ENCODE measurements around the gene LRFN3.

LRFN3 gene

GRCh38 chr19:35894342-35894741, 41.8 kb upstream of the LRFN3 start:
- no peak for DNase-seq (ENCODE audit: low read depth)
- no peak overlapping the region for H3K4me3 ChIP-seq (ENCODE audit: low read depth, low read length)
- in situ Hi-C loops (cut with HindIII; ENCODE audit: low sequenced_read_pairs): no loop called here
- TF ChIP-seq CTCF (IDR thresholded peaks at IDR 0.05; ENCODE audit: low read depth, low read length, missing control alignments): no peak

- no peak overlapping the region for H3K4me3 ChIP-seq (ENCODE audit: low read depth, low read length)
- in situ Hi-C loops (cut with HindIII; ENCODE audit: low sequenced_read_pairs): no loop called here
- DNase-seq (ENCODE audit: low read depth): no peak
- no peak for TF ChIP-seq CTCF (IDR thresholded peaks at IDR 0.05; ENCODE audit: low read depth, low read length, missing control alignments)
Observed at GRCh38 chr19:35895911-35896642, 40.1 kb upstream of the LRFN3 start.

- H3K4me3 ChIP-seq (ENCODE audit: low read depth, low read length): no peak overlapping the region
- no peak for TF ChIP-seq CTCF (IDR thresholded peaks at IDR 0.05; ENCODE audit: low read depth, low read length, missing control alignments)
- no peak for DNase-seq (ENCODE audit: low read depth)
- in situ Hi-C loops (cut with HindIII; ENCODE audit: low sequenced_read_pairs): no loop called here
Observed at GRCh38 chr19:35896643-35897040, 39.5 kb upstream of the LRFN3 start.

- no peak for TF ChIP-seq CTCF (IDR thresholded peaks at IDR 0.05; ENCODE audit: low read depth, low read length, missing control alignments)
- in situ Hi-C loops (cut with HindIII; ENCODE audit: low sequenced_read_pairs): no loop called here
- peak overlapping the region; percentile 72 for H3K4me3 ChIP-seq (ENCODE audit: low read depth, low read length)
- no peak for DNase-seq (ENCODE audit: low read depth)
Observed at GRCh38 chr19:35897706-35898451, 38.3 kb upstream of the LRFN3 start.

GRCh38 chr19:35898499-35898809, 37.7 kb upstream of the LRFN3 start:
- peak overlapping the region; percentile 72 for H3K4me3 ChIP-seq (ENCODE audit: low read depth, low read length)
- no peak for DNase-seq (ENCODE audit: low read depth)
- in situ Hi-C loops (cut with HindIII; ENCODE audit: low sequenced_read_pairs): no loop called here
- no peak for TF ChIP-seq CTCF (IDR thresholded peaks at IDR 0.05; ENCODE audit: low read depth, low read length, missing control alignments)

GRCh38 chr19:35899547-35900214, 36.5 kb upstream of the LRFN3 start:
- in situ Hi-C loops (cut with HindIII; ENCODE audit: low sequenced_read_pairs): loop anchor here (5.0 kb wide), 1 partner anchor 47 kb away; the partner anchor contains the start of gene NPHS1
- DNase-seq (ENCODE audit: low read depth): peak; percentile 33
- H3K4me3 ChIP-seq (ENCODE audit: low read depth, low read length): peak overlapping the region; percentile 72
- TF ChIP-seq CTCF (IDR thresholded peaks at IDR 0.05; ENCODE audit: low read depth, low read length, missing control alignments): no peak

Data from astrocyte of the cerebellum (primary cell).